Osteoblast (primary cell): ENCODE data around the gene HPS4. TPM values are rescaled to one million over a fixed set of nuclear protein-coding genes. Genes with fewer than 3 reads are reported as not detected.

ENCODE experiments used
- DNase-seq: peaks from one replicate; pipeline ENCODE4 v3.0.0; 2011; ENCODE audit warnings: low spot score, mixed read lengths; ENCODE audit not compliant: insufficient read length; ENCODE audit errors: missing footprints
- H2AFZ ChIP-seq: 2 replicates; pipeline ENCODE4 v1.6.0; 2011; ENCODE audit warnings: mild to moderate bottlenecking, low read length
- H3K27ac ChIP-seq: 2 replicates; pipeline ENCODE4 v1.5.1; 2011; ENCODE audit warnings: mild to moderate bottlenecking, low read depth, low read length, moderate library complexity
- H3K27me3 ChIP-seq: 2 replicates; pipeline ENCODE4 v1.6.0; 2012; ENCODE audit warnings: mild to moderate bottlenecking, control low read depth, inconsistent platforms, low read length, moderate library complexity; ENCODE audit not compliant: insufficient read depth
- H3K36me3 ChIP-seq: 2 replicates; pipeline ENCODE4 v1.5.1; 2011; ENCODE audit warnings: mild to moderate bottlenecking, low read length, control low read depth, moderate library complexity; ENCODE audit not compliant: insufficient read depth
- H3K4me1 ChIP-seq: 2 replicates; pipeline ENCODE4 v1.5.1; 2011; ENCODE audit warnings: mild to moderate bottlenecking, low read length, control low read depth, moderate library complexity; ENCODE audit not compliant: insufficient read depth
- H3K4me2 ChIP-seq: 2 replicates; pipeline ENCODE4 v1.6.0; 2011; ENCODE audit warnings: mild to moderate bottlenecking, low read length; ENCODE audit not compliant: insufficient read depth
- H3K4me3 ChIP-seq: fragments of 200-600 bp; sonication (generic); 3 replicates; pipeline ENCODE4 v1.5.1; 2012; ENCODE audit warnings: mild to moderate bottlenecking, low read length, inconsistent platforms; ENCODE audit not compliant: insufficient read depth
- H3K79me2 ChIP-seq: 2 replicates; pipeline ENCODE4 v1.6.0; 2012; ENCODE audit warnings: mild to moderate bottlenecking, low read length, control low read depth, inconsistent platforms; ENCODE audit not compliant: insufficient read depth
- H3K9me3 ChIP-seq: 2 replicates; pipeline ENCODE4 v1.5.1; 2011; ENCODE audit warnings: low read depth, low read length, control low read depth
- H4K20me1 ChIP-seq: 2 replicates; pipeline ENCODE4 v1.6.0; 2012; ENCODE audit warnings: mild to moderate bottlenecking, low read length, control low read depth; ENCODE audit not compliant: insufficient read depth
- CTCF ChIP-seq: IDR thresholded peaks from 2 replicates; pipeline ENCODE4 v1.5.1; 2011; ENCODE audit warnings: mild to moderate bottlenecking, low read depth, low read length, moderate library complexity; ENCODE audit errors: extremely low read depth
- total RNA-seq: library from RNA; depleted of rRNA; stranded (reverse); fragments of >200 nt; gene quantifications from 2 replicates; pipeline ENCODE4 v1.2.3, GENCODE V29; 2012

Gene HPS4
- total RNA-seq, 1 donor, result 47.4 TPM

GRCh38 chr22:26460202-26460601 is 23.4 kb downstream of the HPS4 start:
- DNase-seq, result no peak
- peaks cover 8% of the 10 kb centered on the region for H3K4me1 ChIP-seq
- H3K36me3 ChIP-seq, result peaks cover 42% of the 10 kb centered on the region
- H2AFZ ChIP-seq, result no peak overlapping the region
- TF ChIP-seq CTCF, result no peak
- H3K4me3 ChIP-seq, result no peak overlapping the region
- no peak overlapping the region for H3K27ac ChIP-seq
- no peaks in the 10 kb centered on the region for H3K9me3 ChIP-seq
- no peak overlapping the region for H3K4me2 ChIP-seq
- no peaks in the 10 kb centered on the region for H3K27me3 ChIP-seq
- peaks cover 19% of the 10 kb centered on the region for H3K79me2 ChIP-seq
- peaks cover 10% of the 10 kb centered on the region for H4K20me1 ChIP-seq

- Histone ChIP-seq H3K4me1 (peaks cover 8% of the 10 kb centered on the region), H2AFZ (no peak overlapping the region), H3K27ac (no peak overlapping the region), H4K20me1 (peaks cover 6% of the 10 kb centered on the region), H3K9me3 (no peaks in the 10 kb centered on the region), H3K4me3 (no peak overlapping the region), H3K27me3 (no peaks in the 10 kb centered on the region), H3K36me3 (peaks cover 30% of the 10 kb centered on the region), H3K79me2 (peaks cover 19% of the 10 kb centered on the region), H3K4me2 (no peak overlapping the region)
- no peak for DNase-seq
- no peak for TF ChIP-seq CTCF
Observed at GRCh38 chr22:26457661-26458272, 25.8 kb downstream of the HPS4 start.

GRCh38 chr22:26453812-26454500 is 29.6 kb downstream of the HPS4 start:
- Histone ChIP-seq H3K27me3 (no peaks in the 10 kb centered on the region), H3K79me2 (peaks cover 4% of the 10 kb centered on the region), H3K4me3 (no peak overlapping the region), H4K20me1 (no peaks in the 10 kb centered on the region), H3K27ac (no peak overlapping the region), H3K4me2 (no peak overlapping the region), H2AFZ (no peak overlapping the region), H3K9me3 (no peaks in the 10 kb centered on the region), H3K4me1 (no peaks in the 10 kb centered on the region), H3K36me3 (peaks cover 36% of the 10 kb centered on the region)
- no peak for DNase-seq
- no peak for TF ChIP-seq CTCF

- Histone ChIP-seq H3K79me2 (no peaks in the 10 kb centered on the region), H3K4me3 (no peak overlapping the region), H3K27ac (no peak overlapping the region), H3K9me3 (no peaks in the 10 kb centered on the region), H3K4me1 (no peaks in the 10 kb centered on the region), H2AFZ (no peak overlapping the region), H4K20me1 (no peaks in the 10 kb centered on the region), H3K27me3 (no peaks in the 10 kb centered on the region), H3K4me2 (no peak overlapping the region), H3K36me3 (peaks cover 32% of the 10 kb centered on the region)
- TF ChIP-seq CTCF, result no peak
- DNase-seq, result no peak
Observed at GRCh38 chr22:26453216-26453615, 30.4 kb downstream of the HPS4 start.
